ENCODE measurements around the gene SLC16A8. TPM values are rescaled to one million over a fixed set of nuclear protein-coding genes. Genes with fewer than 3 reads are reported as not detected.
A peak's percentile ranks its signal among the peaks of the same experiment; 100 is the strongest.

Gene SLC16A8
- total and polyA plus RNA-seq, 2 experiments from 2014 or later: 0.52 to 0.66 TPM

DNA sequence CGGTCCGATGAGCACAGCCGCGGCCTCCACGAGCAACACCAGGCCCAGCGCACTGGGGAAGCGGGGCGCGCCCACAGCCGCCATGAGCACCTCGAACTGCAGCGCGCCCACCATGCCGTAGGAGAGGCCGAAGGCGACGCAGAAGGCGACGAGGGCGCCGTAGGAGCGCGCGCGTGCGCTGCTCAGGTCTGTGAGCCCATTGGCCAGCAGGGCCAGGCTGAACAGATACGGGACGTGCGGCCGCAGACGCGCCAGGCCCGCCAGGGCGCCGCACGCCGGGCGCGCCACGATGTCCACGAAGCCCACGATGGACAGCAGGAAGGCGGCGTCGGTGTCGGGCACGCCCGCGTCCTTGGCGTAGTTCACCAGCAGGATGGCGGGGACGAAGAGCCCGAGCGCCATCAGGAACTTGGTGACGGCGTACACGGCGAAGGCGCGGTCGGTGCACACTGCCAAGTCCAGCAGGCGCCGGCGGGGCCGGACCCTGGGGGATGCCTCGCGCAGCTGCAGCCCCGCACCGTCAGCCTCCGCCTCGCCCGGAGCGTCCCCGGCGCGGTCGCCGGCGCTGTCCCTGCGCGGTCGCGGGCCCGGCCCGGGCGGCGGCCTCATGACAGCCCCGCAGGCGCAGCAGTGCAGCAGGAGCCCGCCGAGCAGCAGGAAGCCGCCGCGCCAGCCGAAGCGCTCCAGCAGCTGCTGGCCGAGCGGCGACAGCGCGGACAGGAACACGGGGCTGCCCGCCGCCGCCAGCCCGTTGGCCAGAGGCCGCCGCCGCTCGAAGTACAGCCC lies 2.9 kb downstream of the SLC16A8 start:
- peak; percentile 70 for ATAC-seq
- no peak overlapping the region for H3K27ac ChIP-seq (ENCODE audit: low read depth)
- H2AFZ ChIP-seq: peak overlapping the region; percentile 94
- H3K79me2 ChIP-seq (replicated peaks; ENCODE audit: insufficient read depth): no peaks in the 10 kb centered on the region
- no peaks in the 10 kb centered on the region for H3K36me3 ChIP-seq (ENCODE audit: insufficient read depth)
- H3K4me2 ChIP-seq: peak overlapping the region; percentile 78
- H3K4me1 ChIP-seq (ENCODE audit: insufficient read depth): peaks cover 25% of the 10 kb centered on the region; the same call in 1 of the 2 replicates
- H3K27me3 ChIP-seq (ENCODE audit: insufficient read depth): peaks cover 38% of the 10 kb centered on the region
- H4K20me1 ChIP-seq (replicated peaks; ENCODE audit: insufficient read depth): no peaks in the 10 kb centered on the region; the same call in 1 of the 2 replicates
- Mint-ChIP-seq H3K27ac (no peak overlapping the region), H3K9me3 (no peaks in the 10 kb centered on the region), H3K4me1 (peaks cover 6% of the 10 kb centered on the region; the same call in 2 of the 3 replicates), H3K27me3 (ENCODE audit: insufficient read depth, low read depth, poor library complexity) (peaks cover 33% of the 10 kb centered on the region), H3K4me3 (peak overlapping the region; percentile 54; the same call in 2 of the 3 replicates), H3K36me3 (ENCODE audit: low read depth) (no peaks in the 10 kb centered on the region; the same call in 2 of the 3 replicates)
- H3F3A ChIP-seq (replicated peaks; ENCODE audit: low read depth): no peaks in the 10 kb centered on the region
- peak overlapping the region; percentile 51 for H3K4me3 ChIP-seq
- TF ChIP-seq JUNB (IDR thresholded peaks at IDR 0.05; ENCODE audit: unreplicated experiment) (no peak), EZH2phosphoT487 (IDR thresholded peaks at IDR 0.05; ENCODE audit: unreplicated experiment) (no peak), CREB1 (CRISPR knock-in tag; IDR thresholded peaks at IDR 0.05; ENCODE audit: low read depth) (peak; percentile 38; the same call in 1 of the 2 replicates), EZH2 (IDR thresholded peaks at IDR 0.05; ENCODE audit: low read depth, unreplicated experiment) (no peak), POLR2AphosphoS5 (IDR thresholded peaks at IDR 0.05; ENCODE audit: low read depth) (peak; percentile 74)
- peak; percentile 84 for DNase-seq (ENCODE audit: low spot score)
- H3K9me2 ChIP-seq (ENCODE audit: insufficient read depth): no peaks in the 10 kb centered on the region

DNA sequence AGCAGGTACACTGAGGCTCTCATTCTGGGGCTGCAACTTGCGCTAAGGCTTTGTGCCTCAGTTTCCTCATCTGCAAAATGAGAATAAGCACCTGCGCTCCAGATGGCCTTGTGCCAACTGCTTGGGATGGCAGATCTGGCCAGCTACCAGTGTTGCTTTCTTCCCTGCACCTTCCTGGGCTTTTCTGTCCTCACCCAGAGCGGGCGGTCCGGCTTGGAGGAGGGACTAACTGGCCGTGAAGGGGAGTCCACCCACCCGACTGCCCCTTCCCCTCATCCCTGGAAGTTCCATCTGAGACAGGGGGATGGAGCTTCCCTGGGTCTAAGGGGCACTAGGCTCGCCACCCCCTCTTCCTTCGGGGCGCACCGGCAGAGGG lies 3.5 kb downstream of the SLC16A8 start:
- H3K4me3 ChIP-seq: peak overlapping the region; percentile 51
- peaks cover 34% of the 10 kb centered on the region for H3K27me3 Mint-ChIP-seq (ENCODE audit: insufficient read depth, low read depth, poor library complexity)
- peaks cover 38% of the 10 kb centered on the region for H3K27me3 ChIP-seq (ENCODE audit: insufficient read depth)
- no peaks in the 10 kb centered on the region for H3K79me2 ChIP-seq (replicated peaks; ENCODE audit: insufficient read depth)
- no peaks in the 10 kb centered on the region; the same call in 1 of the 2 replicates for H4K20me1 ChIP-seq (replicated peaks; ENCODE audit: insufficient read depth)
- no peaks in the 10 kb centered on the region for H3K9me2 ChIP-seq (ENCODE audit: insufficient read depth)
- H3K27ac Mint-ChIP-seq: no peak overlapping the region
- peak overlapping the region; percentile 54; the same call in 2 of the 3 replicates for H3K4me3 Mint-ChIP-seq
- no peaks in the 10 kb centered on the region for H3F3A ChIP-seq (replicated peaks; ENCODE audit: low read depth)
- ATAC-seq: no peak
- TF ChIP-seq CTCF (conservative IDR thresholded peaks at IDR 0.05; ENCODE audit: low read depth in 2 of 2) (0 out of 4 replicates have a peak, but pooled peaks of 1 of the 2 experiments have one; percentile 13), CREB1 (CRISPR knock-in tag; IDR thresholded peaks at IDR 0.05; ENCODE audit: low read depth) (no peak), ZNF331 (CRISPR knock-in tag; IDR thresholded peaks at IDR 0.05; ENCODE audit: low read depth) (no peak)
- H3K9me3 Mint-ChIP-seq: no peaks in the 10 kb centered on the region
- H2AFZ ChIP-seq: peak overlapping the region; percentile 94
- H3K4me2 ChIP-seq: peak overlapping the region; percentile 78
- no peaks in the 10 kb centered on the region for H3K36me3 ChIP-seq (ENCODE audit: insufficient read depth)
- peaks cover 25% of the 10 kb centered on the region; the same call in 1 of the 2 replicates for H3K4me1 ChIP-seq (ENCODE audit: insufficient read depth)
- DNase-seq (ENCODE audit: low spot score): no peak
- no peak overlapping the region for H3K27ac ChIP-seq (ENCODE audit: low read depth)
- peaks cover 8% of the 10 kb centered on the region; the same call in 2 of the 3 replicates for H3K4me1 Mint-ChIP-seq
- H3K36me3 Mint-ChIP-seq (ENCODE audit: low read depth): no peaks in the 10 kb centered on the region; the same call in 2 of the 3 replicates
